22Rv1 (cell line): ENCODE data around the gene RHEBL1.

Experiments used
- H3K27ac ChIP-seq: fragments of 450-650 bp; 2 replicates; pipeline ENCODE4 v1.5.1; 2017
- CTCF ChIP-seq: fragments of 450-650 bp; IDR thresholded peaks from 2 replicates; pipeline ENCODE4 v1.5.1; 2017; ENCODE audit warnings: mild to moderate bottlenecking
- ZFX ChIP-seq: fragments of 450-650 bp; IDR thresholded peaks from 2 replicates; pipeline ENCODE4 v1.6.1; 2017; ENCODE audit warnings: antibody characterized with exemption, borderline replicate concordance

The RHEBL1 gene

GRCh38 chr12:49022558-49023178 is 47.1 kb downstream of the RHEBL1 start:
- H3K27ac ChIP-seq, result peak overlapping the region; percentile 59
- TF ChIP-seq CTCF, result no peak

- TF ChIP-seq CTCF, result no peak
- TF ChIP-seq ZFX, result no peak
- peak overlapping the region; percentile 59 for H3K27ac ChIP-seq
Measured at GRCh38 chr12:49021292-49021915, 48.4 kb downstream of the RHEBL1 start.

GRCh38 chr12:49020441-49020840 is 49.3 kb downstream of the RHEBL1 start:
- TF ChIP-seq ZFX (no peak), CTCF (no peak)
- peak overlapping the region; percentile 90 for H3K27ac ChIP-seq

- H3K27ac ChIP-seq, result peak overlapping the region; percentile 90
- TF ChIP-seq CTCF (peak; percentile 61), ZFX (no peak)
Measured at GRCh38 chr12:49019443-49020324, 50.1 kb downstream of the RHEBL1 start.

- H3K27ac ChIP-seq, result peak overlapping the region; percentile 90
- no peak for TF ChIP-seq ZFX
- no peak for TF ChIP-seq CTCF
Measured at GRCh38 chr12:49019120-49019430, 50.7 kb downstream of the RHEBL1 start.

- peak within 1 kb of the TSS; percentile 90 for H3K27ac ChIP-seq
- TF ChIP-seq CTCF (peak; percentile 88), ZFX (no peak)
Measured at GRCh38 chr12:49018261-49019119, 51.3 kb downstream of the RHEBL1 start, which contains the start of gene PRKAG1. TSS of gene PRKAG1 (minus strand) at chr12:49018776. CDS start at chr12:49018740, 36 bp downstream.
